NCI-H748 treated with DMSO at 0.1 percent for 48 hours (cell line): ENCODE measurements around the gene APOBEC3A.
"Not testable (repeated sequence)": the region's sequence is repeated elsewhere in the genome, so short reads cannot be mapped to it uniquely, and the experiment has no call there.

Experiments
- DNase-seq: peaks from one replicate; lab custom pipeline; 2025; lab: John Stamatoyannopoulos, UW

Gene APOBEC3A

GRCh38 chr22:38959590-38959989 lies 2.2 kb downstream of the APOBEC3A start:
- no peak for DNase-seq

DNA sequence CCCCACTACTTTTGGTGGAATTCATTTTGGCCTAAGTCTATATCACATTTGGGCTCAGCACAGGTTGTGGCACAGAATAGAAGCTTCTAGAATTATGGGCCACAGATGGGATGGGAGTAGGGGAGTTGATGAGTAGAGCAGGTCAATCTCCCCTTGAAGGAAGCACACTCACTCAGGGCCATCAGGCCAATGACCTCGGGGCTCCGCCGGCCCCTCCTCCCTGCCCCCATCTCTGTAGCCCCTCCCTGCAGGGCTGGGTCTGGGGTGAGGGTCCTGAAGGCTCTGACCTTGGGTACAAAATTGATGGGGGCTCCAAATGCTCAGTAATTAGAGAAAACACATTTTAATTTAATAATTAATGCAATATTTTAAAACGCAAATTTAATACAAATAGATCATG lies 3.3 kb downstream of the APOBEC3A start:
- DNase-seq = not testable (repeated sequence)

GRCh38 chr22:38963291-38963738 lies 5.9 kb downstream of the APOBEC3A start:
- DNase-seq = not testable (repeated sequence)

DNA sequence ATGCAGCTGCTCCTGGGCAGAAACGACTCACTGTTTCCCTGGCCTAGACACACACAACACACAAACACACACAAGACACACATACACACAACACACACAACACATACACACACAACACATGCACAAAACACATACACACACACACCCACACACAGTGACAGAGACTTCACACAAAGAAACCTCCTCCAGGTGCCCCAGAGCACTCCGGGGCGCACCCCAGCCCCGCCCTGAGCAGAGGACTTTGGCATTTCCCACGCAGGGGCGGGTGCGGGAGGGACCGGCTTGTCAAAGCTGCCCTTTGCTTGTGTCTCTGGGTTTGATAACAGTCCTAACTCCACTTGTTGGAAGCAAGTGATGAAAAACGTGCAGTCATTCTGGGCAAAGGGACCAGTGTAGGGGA lies 6.5 kb downstream of the APOBEC3A start:
- no peak for DNase-seq

DNA sequence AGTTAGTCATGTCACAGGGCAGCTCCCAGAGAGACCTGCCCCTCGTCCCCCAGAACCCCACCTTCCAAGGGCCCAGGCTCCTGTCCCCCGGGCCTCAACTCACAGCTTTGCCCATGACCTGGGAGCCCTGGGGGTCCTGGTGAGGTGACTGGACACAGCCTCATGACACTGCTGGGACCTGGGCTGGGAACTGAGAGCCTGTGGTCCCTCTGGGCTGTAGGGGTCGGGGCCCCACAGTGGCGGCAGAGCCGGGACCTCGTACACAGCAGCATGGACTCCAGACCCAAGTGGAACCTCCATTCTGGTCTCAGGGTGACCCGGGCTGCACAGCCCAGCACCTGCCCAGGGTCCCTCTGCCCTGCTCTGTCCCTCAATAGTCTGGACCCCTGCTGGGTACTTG lies 6.9 kb downstream of the APOBEC3A start:
- no peak for DNase-seq

DNA sequence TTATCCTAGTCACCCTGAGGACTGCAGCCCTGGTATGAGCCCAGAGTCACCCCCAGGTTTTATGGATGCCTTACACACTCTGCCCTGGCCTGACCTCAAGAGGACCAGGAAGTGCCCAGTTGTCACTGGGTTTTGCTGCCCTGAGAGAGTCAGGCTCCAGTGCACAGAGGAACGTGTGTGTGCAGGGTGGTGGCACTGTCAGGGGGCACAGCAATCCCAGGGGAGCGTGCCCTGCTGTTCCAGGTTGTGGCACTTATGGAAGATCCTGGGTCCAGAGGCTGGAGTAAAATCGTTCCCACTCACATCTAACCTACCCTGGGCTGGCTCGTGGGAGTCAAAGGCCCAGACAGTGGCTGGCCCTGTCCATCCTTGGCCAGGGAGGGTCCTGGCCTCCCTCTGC lies 7.6 kb downstream of the APOBEC3A start:
- DNase-seq = no peak

DNA sequence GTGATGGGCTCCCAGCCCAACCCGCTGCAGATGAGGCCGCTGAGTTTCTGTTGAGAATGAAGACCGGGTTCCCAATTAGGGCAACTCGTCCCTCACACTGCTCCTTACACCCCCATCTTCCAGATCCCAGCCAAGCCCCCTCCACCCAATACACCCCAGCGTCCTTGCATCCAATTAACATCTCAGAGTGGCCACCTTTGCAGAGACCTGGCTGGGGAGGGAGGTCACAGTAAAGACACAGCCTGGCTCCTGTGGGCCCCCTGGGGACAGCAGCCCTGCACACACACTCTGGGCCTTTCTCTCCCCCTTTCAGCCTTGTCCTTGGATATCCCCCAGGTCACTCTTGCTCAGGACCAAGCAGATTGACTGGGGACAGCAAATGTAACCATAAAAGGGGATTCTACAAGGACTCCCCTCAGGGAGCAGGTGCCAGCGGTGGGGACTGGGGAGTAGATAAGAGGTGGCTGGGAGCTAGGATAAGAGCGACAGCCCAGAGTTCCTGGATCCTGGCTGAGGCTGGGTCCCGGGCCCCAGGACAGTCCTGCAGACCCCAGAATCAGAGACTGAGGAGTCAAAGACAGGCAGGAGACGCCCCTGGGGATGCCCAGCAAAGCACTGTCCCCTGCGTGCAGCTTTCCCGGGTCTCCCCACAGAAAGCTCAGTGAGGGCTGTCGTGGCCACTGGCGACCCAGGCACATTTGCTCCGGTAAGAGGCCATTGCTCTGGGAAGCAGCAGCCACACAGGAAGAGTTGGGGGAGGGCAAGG lies 8.4 kb downstream of the APOBEC3A start:
- no peak for DNase-seq

DNA sequence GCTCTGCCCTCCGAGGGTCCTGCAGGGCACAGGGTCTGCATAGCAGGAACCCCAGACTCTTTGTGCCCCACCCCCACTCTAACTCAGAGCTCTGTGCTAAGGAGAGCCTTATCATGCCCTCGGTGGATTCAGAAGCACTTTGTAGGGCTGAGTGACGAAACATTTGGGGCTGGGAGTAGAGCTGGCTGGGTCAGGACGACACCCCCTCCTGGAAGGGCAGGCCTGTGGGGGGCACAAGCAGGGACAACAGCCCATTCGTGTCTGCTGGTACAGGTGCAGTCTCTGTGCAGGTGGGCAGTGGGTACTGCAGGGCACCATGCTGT lies 8.9 kb downstream of the APOBEC3A start:
- DNase-seq = no peak

DNA sequence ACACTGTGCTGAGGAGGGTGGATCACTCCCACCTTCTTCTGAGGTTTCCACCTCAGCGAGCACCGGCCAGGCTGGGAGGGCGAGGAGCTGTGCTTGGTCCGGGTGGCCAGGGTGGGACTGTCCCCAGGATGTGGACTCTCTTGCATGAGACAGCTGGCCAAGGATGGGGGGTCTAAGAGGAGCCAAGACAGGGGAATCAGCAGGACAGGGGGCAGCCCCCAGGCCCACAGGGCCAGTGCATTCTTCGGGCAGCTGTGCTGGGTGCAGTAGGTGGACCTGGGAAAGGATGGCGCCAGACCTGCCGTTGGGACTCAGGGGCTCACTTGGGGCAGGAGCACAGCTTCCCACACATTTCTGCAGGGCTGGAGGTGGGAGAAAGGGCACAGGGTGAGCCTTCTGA lies 9.5 kb downstream of the APOBEC3A start:
- DNase-seq = no peak

- no peak for DNase-seq
Measured at GRCh38 chr22:38967451-38968450, 10.3 kb downstream of the APOBEC3A start.

- DNase-seq = no peak
Measured at GRCh38 chr22:38968801-38969200, 11.4 kb downstream of the APOBEC3A start.

DNA sequence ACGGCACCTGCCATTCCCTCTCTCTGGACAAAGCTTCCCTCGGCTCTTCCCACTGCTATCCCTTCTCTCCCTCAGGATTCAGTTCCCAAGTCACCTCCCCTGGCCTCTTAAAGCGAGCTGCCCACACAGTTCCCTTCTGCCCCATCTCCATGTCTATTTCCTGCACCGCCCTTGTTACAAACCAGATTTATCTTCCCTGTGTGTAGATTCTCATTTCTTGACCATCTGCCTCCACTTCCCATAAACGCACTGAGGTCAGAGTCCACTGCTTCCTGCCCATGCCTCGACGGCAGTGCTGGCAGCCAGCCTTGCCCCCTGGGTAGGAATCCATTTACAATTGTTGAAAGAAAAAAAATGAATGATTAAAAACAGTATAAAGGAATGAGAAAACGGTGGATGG lies 13.1 kb downstream of the APOBEC3A start:
- DNase-seq = no peak

DNA sequence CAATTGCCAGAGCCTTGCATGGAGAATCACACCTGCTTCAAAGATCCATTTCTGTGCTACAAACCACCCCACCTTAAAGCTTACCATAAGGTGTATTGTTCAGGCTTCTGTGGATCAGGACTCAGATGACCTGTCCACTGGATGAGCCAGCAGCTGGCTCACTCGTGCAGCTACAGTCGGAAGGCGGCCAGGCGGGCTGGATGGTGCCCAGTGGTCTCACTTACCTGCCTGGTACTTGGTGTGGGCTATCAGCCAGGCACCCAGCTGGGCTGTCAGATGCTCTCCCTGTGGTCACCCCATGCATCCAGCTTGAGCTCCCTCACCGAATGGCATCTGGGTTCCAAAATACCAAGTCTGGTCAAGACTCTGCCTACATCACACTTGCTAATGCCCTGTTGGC lies 13.8 kb downstream of the APOBEC3A start:
- DNase-seq = no peak

GRCh38 chr22:38971791-38972190 lies 14.4 kb downstream of the APOBEC3A start:
- DNase-seq = no peak

GRCh38 chr22:38972558-38972957 lies 15.1 kb downstream of the APOBEC3A start:
- DNase-seq = no peak

DNA sequence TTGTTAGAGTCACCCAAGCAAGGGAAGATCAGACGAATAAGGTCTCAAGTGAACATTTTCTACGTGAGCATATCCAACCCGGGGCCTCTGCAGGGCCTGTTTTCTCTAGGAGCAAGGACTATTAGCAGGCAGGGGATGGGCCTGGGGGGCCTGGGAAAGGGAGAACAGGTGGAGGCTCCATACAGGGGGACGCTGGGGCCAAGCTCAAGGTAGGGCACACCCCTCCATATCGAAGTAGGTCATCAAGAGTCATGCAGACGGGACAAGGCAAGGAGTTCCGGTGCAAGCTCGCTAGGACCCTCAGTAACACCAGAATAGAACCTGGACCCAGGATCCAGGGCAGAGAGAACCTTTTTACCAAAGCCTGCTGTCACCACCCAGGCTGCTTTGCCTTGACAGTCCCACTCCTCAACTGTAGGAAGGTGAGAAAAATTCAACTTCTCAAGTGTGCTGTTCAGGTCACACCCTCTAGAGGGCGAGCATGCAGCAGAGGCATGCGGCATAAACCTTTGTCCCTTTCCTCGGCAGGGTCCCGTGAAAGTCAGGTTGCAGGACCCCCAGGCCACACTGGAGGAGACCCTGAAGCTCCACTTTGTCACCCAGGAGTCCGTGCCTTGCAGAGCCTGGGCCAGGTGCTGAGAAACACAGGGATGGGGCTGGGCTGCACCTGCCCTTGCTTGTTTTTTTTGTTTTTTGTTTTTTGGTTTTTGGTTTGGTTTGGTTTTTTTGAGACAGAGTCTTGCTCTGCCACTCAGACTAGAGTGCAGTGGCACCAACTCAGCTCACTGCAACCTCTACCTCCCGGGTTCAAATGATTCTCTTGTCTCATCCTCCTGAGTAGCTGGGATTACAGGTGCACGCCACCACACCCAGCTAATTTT lies 16.1 kb downstream of the APOBEC3A start:
- DNase-seq = peak; percentile 7

DNA sequence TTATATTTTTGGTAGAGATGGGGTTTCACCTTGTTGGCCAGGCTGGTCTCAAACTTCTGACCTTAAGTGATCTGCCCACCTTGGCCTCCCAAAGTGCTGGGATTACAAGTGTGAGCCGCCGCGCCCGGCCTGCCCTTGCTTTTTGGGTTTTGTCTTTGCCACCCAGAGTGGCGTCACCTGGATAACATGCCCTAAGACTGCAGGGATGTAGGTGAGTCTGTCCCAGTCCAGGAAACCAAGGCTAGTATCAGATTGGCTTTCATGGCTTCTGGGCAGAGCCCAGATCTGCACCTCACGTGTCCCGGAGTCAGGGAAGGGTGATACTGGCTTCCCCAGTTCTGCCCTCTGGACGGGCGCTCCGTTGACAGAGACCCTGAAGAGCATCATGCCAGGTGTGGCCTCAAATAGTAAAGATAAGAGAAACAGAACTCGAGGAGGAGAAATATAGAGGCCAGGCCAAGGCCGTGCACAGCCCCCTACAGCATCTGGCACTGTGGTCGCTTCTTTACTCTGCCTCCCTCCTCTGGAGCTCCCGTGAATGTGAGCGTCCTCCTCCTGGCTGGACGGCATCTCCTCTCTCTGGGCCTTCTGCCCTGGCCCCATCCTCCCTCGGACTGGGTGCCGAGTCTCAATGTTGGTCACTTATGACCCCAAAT lies 16.9 kb downstream of the APOBEC3A start:
- DNase-seq = no peak

- DNase-seq = no peak
Measured at GRCh38 chr22:38974826-38975175, 17.4 kb downstream of the APOBEC3A start.

DNA sequence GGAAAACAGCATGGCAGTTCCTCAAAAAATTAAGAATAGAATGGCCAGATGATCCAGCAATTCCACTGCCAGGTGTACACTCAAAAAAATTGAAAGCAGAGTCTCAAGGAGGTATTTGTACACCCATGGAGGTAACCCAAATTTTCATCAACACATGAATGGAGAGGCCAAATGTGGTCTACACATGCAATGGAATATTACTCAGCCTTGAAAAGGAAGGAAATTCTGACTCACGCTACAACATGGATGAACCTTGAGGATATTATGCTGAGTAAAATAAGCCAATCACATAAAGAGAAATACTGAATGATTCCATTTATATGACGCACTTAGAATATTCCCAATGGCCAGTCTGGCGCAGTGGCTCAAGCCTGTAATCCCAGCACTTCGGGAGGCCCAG lies 19.9 kb downstream of the APOBEC3A start:
- DNase-seq = not testable (repeated sequence)

DNA sequence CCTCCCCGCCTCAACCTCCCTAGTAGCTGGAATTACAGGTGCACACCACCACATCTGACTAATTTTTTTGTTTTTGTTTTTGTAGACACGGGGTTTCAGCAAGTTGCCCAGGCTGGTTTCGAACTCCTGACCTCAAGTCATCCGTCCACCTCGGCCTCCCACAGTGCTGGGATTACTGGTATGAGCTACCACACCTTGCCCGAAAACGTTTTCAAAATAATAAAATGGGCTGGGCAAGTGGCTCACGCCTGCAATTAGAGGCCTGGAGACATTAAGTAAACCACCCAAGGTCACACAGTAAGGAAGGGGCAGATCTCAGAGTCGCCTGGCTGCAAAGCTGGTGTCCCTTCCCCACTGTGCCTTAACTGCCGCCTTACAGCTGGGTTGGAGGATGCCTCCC lies 23.2 kb downstream of the APOBEC3A start:
- not testable (repeated sequence) for DNase-seq
